Fibroblast of lung (primary cell): ENCODE measurements around the gene DAGLB.

Source experiments
- CTCF ChIP-seq, 2 donors: IDR thresholded peaks in 1 of 2; conservative IDR thresholded peaks in 1 of 2; 1 replicate in 1 of 2; 2 replicates in 1 of 2; pipeline ENCODE4 v1.5.1; 2011 to 2012; ENCODE audit warnings: low read length in 2 of 2, control low read depth in 1 of 2, inconsistent platforms in 1 of 2, low read depth in 1 of 2, mild to moderate bottlenecking in 1 of 2
- EZH2 ChIP-seq: IDR thresholded peaks from 2 replicates; pipeline ENCODE4 v1.5.1; 2012; ENCODE audit warnings: low read length, control low read depth, mild to moderate bottlenecking; ENCODE audit errors: missing control alignments

DNA sequence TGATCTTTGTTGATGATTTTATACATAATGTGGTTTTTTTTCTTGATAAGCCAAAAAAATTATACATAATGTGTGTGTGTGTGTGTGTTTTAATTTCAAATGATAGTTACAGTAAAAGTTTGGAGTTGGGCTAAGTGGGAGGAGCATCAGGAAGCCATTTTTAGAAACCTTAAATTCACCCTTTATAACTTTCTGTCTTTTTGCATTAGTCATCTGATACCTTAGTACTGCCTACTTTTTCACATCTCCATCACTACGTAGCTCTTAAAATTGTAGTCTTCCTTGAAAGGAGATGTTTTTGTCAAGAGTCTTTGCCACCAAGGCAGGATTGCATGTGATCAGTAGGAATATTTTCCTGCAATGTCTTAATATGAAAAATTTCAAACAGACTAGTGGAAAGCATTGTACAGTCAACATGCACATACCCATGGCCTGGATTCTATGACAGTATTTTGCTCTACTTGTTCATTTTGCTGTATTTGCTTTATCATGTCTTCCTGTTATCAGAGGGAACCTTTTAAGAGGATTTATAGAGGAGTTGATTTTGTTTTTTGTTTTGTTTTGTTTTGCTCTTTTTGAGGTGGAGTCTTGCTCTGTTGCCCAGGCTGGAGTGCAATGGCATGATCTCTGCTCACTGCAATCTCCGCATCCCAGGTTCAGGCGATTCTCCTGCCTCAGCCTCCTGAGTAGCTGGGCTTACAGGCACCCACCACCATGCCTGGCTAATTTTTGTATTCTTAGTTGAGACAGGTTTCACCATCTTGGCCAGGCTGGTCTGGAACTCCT is 67.3 kb downstream of the DAGLB start:
- TF ChIP-seq CTCF (conservative IDR thresholded peaks at IDR 0.05 in 1 of 2, IDR thresholded peaks at IDR 0.05 in 1 of 2; ENCODE audit: low read depth in 1 of 2, low read length in 2 of 2) (no peak), EZH2 (no peak)
